Ishikawa (cell line): ENCODE measurements around the gene CTR9.

Experiments used
- CEBPB ChIP-seq: IDR thresholded peaks from 2 replicates; pipeline ENCODE4 v1.6.1; 2012
- CREB1 ChIP-seq: IDR thresholded peaks from 2 replicates; pipeline ENCODE4 v1.6.1; 2012; ENCODE audit warnings: low read depth
- EGR1 ChIP-seq: IDR thresholded peaks from 2 replicates; pipeline ENCODE4 v1.6.1; 2012
- EP300 ChIP-seq: IDR thresholded peaks from 2 replicates; pipeline ENCODE4 v1.6.1; 2012; ENCODE audit warnings: borderline replicate concordance
- FOXM1 ChIP-seq: IDR thresholded peaks from 2 replicates; pipeline ENCODE4 v1.6.1; 2012; ENCODE audit warnings: low read depth, borderline replicate concordance
- MAX ChIP-seq: IDR thresholded peaks from 2 replicates; pipeline ENCODE4 v1.6.1; 2012
- NFIC ChIP-seq: IDR thresholded peaks from 2 replicates; pipeline ENCODE4 v1.6.1; 2012
- RAD21 ChIP-seq: IDR thresholded peaks from 2 replicates; pipeline ENCODE4 v1.6.1; 2012; ENCODE audit warnings: low read depth
- REST ChIP-seq: IDR thresholded peaks from 2 replicates; pipeline ENCODE4 v1.6.1; 2012; ENCODE audit warnings: low read depth, mild to moderate bottlenecking
- TAF1 ChIP-seq: IDR thresholded peaks from 2 replicates; pipeline ENCODE4 v1.6.1; 2012; ENCODE audit warnings: low read depth, mild to moderate bottlenecking
- TCF12 ChIP-seq: IDR thresholded peaks from 2 replicates; pipeline ENCODE4 v1.6.1; 2012; ENCODE audit warnings: low read depth
- TEAD4 ChIP-seq: IDR thresholded peaks from 2 replicates; pipeline ENCODE4 v1.6.1; 2012
- USF1 ChIP-seq: IDR thresholded peaks from 2 replicates; pipeline ENCODE4 v1.6.1; 2012
- YY1 ChIP-seq: IDR thresholded peaks from 2 replicates; pipeline ENCODE4 v1.6.1; 2012; ENCODE audit warnings: low read depth
- ZBTB7A ChIP-seq: IDR thresholded peaks from 2 replicates; pipeline ENCODE4 v1.6.1; 2012; ENCODE audit warnings: low read depth

CTR9 gene

GRCh38 chr11:10752061-10752460 is 1.0 kb downstream of the CTR9 start:
- no peak for TF ChIP-seq TCF12
- no peak for TF ChIP-seq USF1
- no peak for TF ChIP-seq MAX
- no peak for TF ChIP-seq FOXM1
- TF ChIP-seq REST, result no peak
- no peak for TF ChIP-seq EGR1
- TF ChIP-seq NFIC, result no peak
- no peak for TF ChIP-seq EP300
- TF ChIP-seq TEAD4, result no peak
- TF ChIP-seq CREB1, result no peak
- no peak for TF ChIP-seq RAD21
- TF ChIP-seq ZBTB7A, result no peak
- no peak for TF ChIP-seq YY1
- no peak for TF ChIP-seq TAF1
- no peak for TF ChIP-seq CEBPB

- TF ChIP-seq NFIC (no peak), TEAD4 (no peak), RAD21 (no peak), CEBPB (no peak), USF1 (no peak)
Observed at GRCh38 chr11:10752486-10752885, 1.4 kb downstream of the CTR9 start.

- TF ChIP-seq USF1 (no peak), MAX (no peak), TCF12 (no peak), CREB1 (no peak), NFIC (no peak), EGR1 (no peak), TAF1 (no peak), YY1 (no peak), ZBTB7A (no peak), TEAD4 (no peak), CEBPB (no peak), FOXM1 (no peak), EP300 (no peak), REST (no peak), RAD21 (no peak)
Observed at GRCh38 chr11:10758957-10759356, 7.9 kb downstream of the CTR9 start.

GRCh38 chr11:10761085-10761698 is 10.1 kb downstream of the CTR9 start:
- TF ChIP-seq TAF1 (no peak), ZBTB7A (no peak), RAD21 (no peak), CEBPB (no peak), MAX (no peak), FOXM1 (no peak), YY1 (no peak), EGR1 (no peak)

- TF ChIP-seq YY1, result no peak
Observed at GRCh38 chr11:10762185-10762584, 11.1 kb downstream of the CTR9 start.

GRCh38 chr11:10762913-10763421 is 11.9 kb downstream of the CTR9 start:
- TF ChIP-seq USF1, result no peak
- TF ChIP-seq TCF12, result no peak
- TF ChIP-seq CEBPB, result no peak
- TF ChIP-seq REST, result no peak
- TF ChIP-seq YY1, result no peak
- no peak for TF ChIP-seq NFIC
- no peak for TF ChIP-seq CREB1
- TF ChIP-seq TAF1, result no peak
- no peak for TF ChIP-seq MAX
- no peak for TF ChIP-seq ZBTB7A
- TF ChIP-seq TEAD4, result no peak
- no peak for TF ChIP-seq FOXM1
- TF ChIP-seq EGR1, result no peak
- no peak for TF ChIP-seq RAD21
